Endothelial cell of umbilical vein (primary cell): ENCODE measurements around the gene TRIM24. TPM values are rescaled to one million over a fixed set of nuclear protein-coding genes. Genes with fewer than 3 reads are reported as not detected.

ENCODE experiments used
- BruUV-seq: library from RNA; stranded (reverse); fragments of 400-500 nt; replicated peaks from 2 replicates; lab custom pipeline; 2021; lab: Mats Ljungman, UMichigan
- CTCF ChIA-PET: fragments of 300-600, 350-600 bp; sonication (Branson Sonifier 250); formaldehyde crosslinking; loops from one replicate; lab custom pipeline; 2021; ENCODE audit warnings: antibody characterized with exemption, inconsistent platforms; lab: Charles Lee
- POLR2A ChIA-PET: fragments of 300-600, 350-600 bp; sonication (Branson Sonifier 250); formaldehyde crosslinking; loops from one replicate; lab custom pipeline; 2021; ENCODE audit warnings: antibody characterized with exemption, inconsistent platforms; lab: Charles Lee
- DNase-seq: peaks from one replicate; pipeline ENCODE4 v3.0.0-alpha.2; 2011; ENCODE audit warnings: low read depth, low spot score
- FAIRE-seq: peaks from 2 replicates; lab custom pipeline; 2011; peaks lifted over from hg19 to GRCh38; lab: Jason Lieb, UNC
- H2AFZ ChIP-seq: 2 replicates; pipeline ENCODE4 v1.6.0; 2012; ENCODE audit warnings: low read depth, low read length, control low read depth, inconsistent platforms
- H3K27ac ChIP-seq: 2 replicates; pipeline ENCODE4 v1.5.1; 2011; ENCODE audit warnings: low read depth, mild to moderate bottlenecking, control low read depth, low read length, moderate library complexity; ENCODE audit not compliant: insufficient read depth
- H3K27me3 ChIP-seq, 2 experiments: 2 replicates each; pipeline versions ENCODE4 v1.6.0 to v1.6.1; 2011; ENCODE audit warnings: low read length in 2 of 2, mixed read lengths in 1 of 2; ENCODE audit not compliant: control insufficient read depth in 2 of 2, insufficient read depth in 2 of 2
- H3K36me3 ChIP-seq, 2 experiments: 2 replicates in 1 of 2; 3 replicates in 1 of 2; pipeline ENCODE4 v1.5.1; 2011; ENCODE audit warnings: low read length in 2 of 2, mild to moderate bottlenecking in 1 of 2, moderate library complexity in 1 of 2; ENCODE audit not compliant: control insufficient read depth in 2 of 2, insufficient read depth in 2 of 2; ENCODE audit errors: extremely low read depth in 1 of 2
- H3K4me1 ChIP-seq: 3 replicates; pipeline ENCODE4 v1.5.1; 2011; ENCODE audit warnings: mild to moderate bottlenecking, low read length; ENCODE audit not compliant: control insufficient read depth, insufficient read depth; ENCODE audit errors: extremely low read depth
- H3K4me2 ChIP-seq: 2 replicates; pipeline ENCODE4 v1.6.1; 2011; ENCODE audit warnings: low read length, control low read depth, mixed read lengths; ENCODE audit not compliant: insufficient read depth
- H3K4me3 ChIP-seq, 3 experiments: fragments of 200-600 bp in 1 of 3; sonication (generic), shearing (Covaris generic) in 1 of 3; replicated peaks in 1 of 3; 2 replicates each; pipeline ENCODE4 v1.5.1; 2011 to 2016; ENCODE audit warnings: control low read depth in 3 of 3, low read length in 3 of 3, mild to moderate bottlenecking in 2 of 3, inconsistent platforms in 1 of 3, low read depth in 1 of 3, moderate library complexity in 1 of 3; ENCODE audit not compliant: insufficient read depth in 1 of 3
- H3K79me2 ChIP-seq: 2 replicates; pipeline ENCODE4 v1.6.0; 2012; ENCODE audit warnings: low read length, inconsistent platforms; ENCODE audit not compliant: control insufficient read depth, insufficient read depth
- H3K9ac ChIP-seq: replicated peaks from 2 replicates; pipeline ENCODE3; 2011; ENCODE audit warnings: low read length, control low read depth; ENCODE audit not compliant: insufficient read depth; ENCODE audit errors: extremely low read depth
- H3K9me1 ChIP-seq: replicated peaks from 3 replicates; pipeline ENCODE4 v1.6.0; 2011; ENCODE audit warnings: mild to moderate bottlenecking, low read length; ENCODE audit not compliant: control insufficient read depth, insufficient read depth; ENCODE audit errors: extremely low read depth
- H3K9me3 ChIP-seq: replicated peaks from 2 replicates; pipeline ENCODE4 v1.5.1; 2012; ENCODE audit warnings: low read length, inconsistent platforms; ENCODE audit not compliant: control insufficient read depth, insufficient read depth
- H4K20me1 ChIP-seq: replicated peaks from 2 replicates; pipeline ENCODE3; 2011; ENCODE audit warnings: mild to moderate bottlenecking, low read length; ENCODE audit not compliant: control insufficient read depth, insufficient read depth; ENCODE audit errors: extremely low read depth
- EZH2 ChIP-seq: IDR thresholded peaks from 2 replicates; pipeline ENCODE4 v1.6.1; 2012; ENCODE audit warnings: borderline replicate concordance, low read depth, mild to moderate bottlenecking, moderate library complexity, low read length, inconsistent platforms; ENCODE audit not compliant: severe bottlenecking
- FOS ChIP-seq: IDR thresholded peaks from 2 replicates; pipeline ENCODE4 v1.6.1; 2011; ENCODE audit warnings: mild to moderate bottlenecking, low read length, moderate library complexity, borderline replicate concordance; ENCODE audit not compliant: insufficient read depth
- GATA2 ChIP-seq: IDR thresholded peaks from 2 replicates; pipeline ENCODE4 v1.7.0; 2011; ENCODE audit warnings: low read depth, mild to moderate bottlenecking, moderate library complexity, mixed read lengths, low read length; ENCODE audit not compliant: insufficient read length, insufficient read depth
- JUN ChIP-seq: IDR thresholded peaks from 2 replicates; pipeline ENCODE4 v1.6.1; 2011; ENCODE audit warnings: borderline replicate concordance, low read depth; ENCODE audit not compliant: insufficient read length, insufficient read depth
- MYC ChIP-seq: IDR thresholded peaks from one replicate; pipeline ENCODE4 v1.6.1; 2011; ENCODE audit warnings: mild to moderate bottlenecking, low read depth, low read length
- POLR2A ChIP-seq: IDR thresholded peaks from 2 replicates; pipeline ENCODE4 v1.6.1; 2012; ENCODE audit warnings: low read depth, mild to moderate bottlenecking, control low read depth, low read length
- POLR2AphosphoS5 ChIP-seq: IDR thresholded peaks from 2 replicates; pipeline ENCODE4 v1.6.1; 2012; ENCODE audit warnings: low read depth, mild to moderate bottlenecking, control low read depth, low read length, moderate library complexity; ENCODE audit not compliant: insufficient read depth
- dilution Hi-C: fragments of 300-500 bp; cut with MboI; formaldehyde crosslinking; loops from one replicate; pipeline ENCODE4 v1.15.0; 2019; ENCODE audit warnings: low sequenced_read_pairs; ENCODE audit not compliant: extremely low pct_ligation_motif_present
- intact Hi-C: fragments of 100-400 bp; cut with micrococcal nuclease; formaldehyde crosslinking; loops from one replicate; pipeline ENCODE4 v1.10.0; 2022
- polyA plus RNA-seq, 4 experiments: library from polyadenylated mRNA; depleted of rRNA in 3 of 4; stranded (reverse) in 3 of 4; unstranded in 1 of 4; fragments of >200 nt; gene quantifications; 2 replicates each; pipeline versions ENCODE4 v1.2.1 to v1.2.3, GENCODE V29; 2011 to 2012; ENCODE audit warnings: missing spikeins in 1 of 4
- total RNA-seq: library from RNA; stranded (reverse); gene quantifications from 2 replicates; pipeline ENCODE4 v1.2.3, GENCODE V29; 2021
- TF ChIP-seq, protein P1 (sequence below): IDR thresholded peaks from 2 replicates; pipeline ENCODE4 v1.6.1; 2011; ENCODE audit not compliant: insufficient read depth, insufficient read length
- TF ChIP-seq, protein P2 (sequence below), 2 donors: IDR thresholded peaks; 1 replicate in 1 of 2; 2 replicates in 1 of 2; pipeline ENCODE4 v1.5.1; 2011; ENCODE audit warnings: low read length in 2 of 2, mild to moderate bottlenecking in 2 of 2, moderate library complexity in 2 of 2, control low read depth in 1 of 2, inconsistent platforms in 1 of 2, low read depth in 1 of 2; ENCODE audit not compliant: insufficient read depth in 1 of 2; ENCODE audit errors: extremely low read depth in 1 of 2

TRIM24 gene
- total and polyA plus RNA-seq, 2 donors (not counting 3 experiments of a cell fraction or from before 2014, with no cell fraction given) = 9.1 to 26.1 TPM

DNA sequence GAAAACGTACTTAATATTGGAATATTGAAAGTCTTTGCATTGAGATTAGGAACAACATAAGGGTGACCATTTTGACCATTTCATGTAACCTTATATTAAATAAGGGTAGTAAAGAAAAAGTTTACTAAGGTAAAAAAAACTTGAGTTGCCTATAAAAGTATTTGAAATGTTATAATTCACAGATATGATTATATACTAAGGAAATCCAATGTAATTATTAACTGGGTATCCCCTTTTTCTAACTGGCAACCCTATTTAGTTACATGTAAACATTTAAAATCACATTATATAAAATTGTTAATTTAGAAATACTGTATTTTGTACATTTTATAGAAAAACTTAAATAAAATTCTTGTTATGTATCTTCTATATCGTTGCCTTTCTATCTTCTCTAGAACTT, 64.2 kb downstream of the TRIM24 start:
- no peak overlapping the region for H3K9ac ChIP-seq
- H3K4me2 ChIP-seq = no peak overlapping the region
- TF ChIP-seq POLR2AphosphoS5 = no peak
- TF ChIP-seq GATA2 = no peak
- TF ChIP-seq, protein P1, sequence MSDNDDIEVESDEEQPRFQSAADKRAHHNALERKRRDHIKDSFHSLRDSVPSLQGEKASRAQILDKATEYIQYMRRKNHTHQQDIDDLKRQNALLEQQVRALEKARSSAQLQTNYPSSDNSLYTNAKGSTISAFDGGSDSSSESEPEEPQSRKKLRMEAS = no peak
- TF ChIP-seq, protein P2, sequence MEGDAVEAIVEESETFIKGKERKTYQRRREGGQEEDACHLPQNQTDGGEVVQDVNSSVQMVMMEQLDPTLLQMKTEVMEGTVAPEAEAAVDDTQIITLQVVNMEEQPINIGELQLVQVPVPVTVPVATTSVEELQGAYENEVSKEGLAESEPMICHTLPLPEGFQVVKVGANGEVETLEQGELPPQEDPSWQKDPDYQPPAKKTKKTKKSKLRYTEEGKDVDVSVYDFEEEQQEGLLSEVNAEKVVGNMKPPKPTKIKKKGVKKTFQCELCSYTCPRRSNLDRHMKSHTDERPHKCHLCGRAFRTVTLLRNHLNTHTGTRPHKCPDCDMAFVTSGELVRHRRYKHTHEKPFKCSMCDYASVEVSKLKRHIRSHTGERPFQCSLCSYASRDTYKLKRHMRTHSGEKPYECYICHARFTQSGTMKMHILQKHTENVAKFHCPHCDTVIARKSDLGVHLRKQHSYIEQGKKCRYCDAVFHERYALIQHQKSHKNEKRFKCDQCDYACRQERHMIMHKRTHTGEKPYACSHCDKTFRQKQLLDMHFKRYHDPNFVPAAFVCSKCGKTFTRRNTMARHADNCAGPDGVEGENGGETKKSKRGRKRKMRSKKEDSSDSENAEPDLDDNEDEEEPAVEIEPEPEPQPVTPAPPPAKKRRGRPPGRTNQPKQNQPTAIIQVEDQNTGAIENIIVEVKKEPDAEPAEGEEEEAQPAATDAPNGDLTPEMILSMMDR (IDR thresholded peaks at IDR 0.05; ENCODE audit: extremely low read depth in 1 of 2, insufficient read depth in 1 of 2, low read depth in 1 of 2, low read length in 2 of 2) = no peak
- no peak for TF ChIP-seq MYC
- no peak for TF ChIP-seq FOS
- no peak for TF ChIP-seq EZH2
- TF ChIP-seq POLR2A = no peak
- no peak for TF ChIP-seq JUN
- H3K36me3 ChIP-seq = peaks cover 2 to 5% of the 10 kb centered on the region in 2 experiments
- ChIA-PET POLR2A (no interaction called here), CTCF (no interaction called here)
- dilution Hi-C loops = no loop called here
- peaks cover 3% of the 10 kb centered on the region for H3K9me3 ChIP-seq
- intact Hi-C loops = no loop called here
- no TSS peak for BruUV-seq
- H3K27me3 ChIP-seq = no peaks in the 10 kb centered on the region
- DNase-seq (no peak), FAIRE-seq (no peak)
- no peak overlapping the region for H3K27ac ChIP-seq
- H2AFZ ChIP-seq = no peak overlapping the region
- H3K4me1 ChIP-seq = no peaks in the 10 kb centered on the region
- H4K20me1 ChIP-seq = no peaks in the 10 kb centered on the region
- H3K4me3 ChIP-seq = no peak overlapping the region
- no peaks in the 10 kb centered on the region for H3K79me2 ChIP-seq
- H3K9me1 ChIP-seq = peaks cover 2% of the 10 kb centered on the region
